Measurements from ENCODE around the gene RALGAPA2.

The RALGAPA2 gene

DNA sequence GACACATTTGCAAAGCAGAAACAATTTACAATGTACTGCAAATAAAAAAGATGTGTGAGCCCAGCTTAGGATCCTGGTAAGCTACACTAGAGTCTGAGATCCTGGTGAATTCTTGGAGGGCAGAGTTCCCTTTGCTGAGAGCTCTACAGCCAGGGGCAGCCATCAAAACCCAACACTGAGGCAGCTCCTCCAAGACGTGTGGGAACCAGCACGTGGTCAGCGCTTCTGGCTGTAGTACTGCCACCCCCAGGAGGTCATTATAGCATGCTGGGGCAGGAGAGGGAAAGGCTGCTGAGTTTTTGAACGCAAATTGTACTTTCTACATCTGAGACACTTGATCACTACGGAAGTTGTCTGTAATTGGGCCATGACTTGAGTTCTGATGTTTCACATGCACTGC, 213.0 kb downstream of the RALGAPA2 start:
- Histone ChIP-seq H3K9me3 (ENCODE audit: control insufficient read depth, low read length) (no peaks in the 10 kb centered on the region), H3K4me1 (ENCODE audit: control insufficient read depth, insufficient read depth, low read length, poor library complexity, severe bottlenecking) (peaks cover 14% of the 10 kb centered on the region), H3K27ac (ENCODE audit: low read depth, low read length, severe bottlenecking) (no peak overlapping the region), H3K36me3 (ENCODE audit: control insufficient read depth, insufficient read depth, low read length) (peaks cover 6% of the 10 kb centered on the region), H3K4me3 (ENCODE audit: extremely low read depth, insufficient read depth, low read length, poor library complexity, severe bottlenecking) (no peak overlapping the region)
- WGBS, 2 experiments (ENCODE audit: insufficient coverage in 2 of 2) = 68 to 81% methylated on average over 4 of the region's 5 CpGs

DNA sequence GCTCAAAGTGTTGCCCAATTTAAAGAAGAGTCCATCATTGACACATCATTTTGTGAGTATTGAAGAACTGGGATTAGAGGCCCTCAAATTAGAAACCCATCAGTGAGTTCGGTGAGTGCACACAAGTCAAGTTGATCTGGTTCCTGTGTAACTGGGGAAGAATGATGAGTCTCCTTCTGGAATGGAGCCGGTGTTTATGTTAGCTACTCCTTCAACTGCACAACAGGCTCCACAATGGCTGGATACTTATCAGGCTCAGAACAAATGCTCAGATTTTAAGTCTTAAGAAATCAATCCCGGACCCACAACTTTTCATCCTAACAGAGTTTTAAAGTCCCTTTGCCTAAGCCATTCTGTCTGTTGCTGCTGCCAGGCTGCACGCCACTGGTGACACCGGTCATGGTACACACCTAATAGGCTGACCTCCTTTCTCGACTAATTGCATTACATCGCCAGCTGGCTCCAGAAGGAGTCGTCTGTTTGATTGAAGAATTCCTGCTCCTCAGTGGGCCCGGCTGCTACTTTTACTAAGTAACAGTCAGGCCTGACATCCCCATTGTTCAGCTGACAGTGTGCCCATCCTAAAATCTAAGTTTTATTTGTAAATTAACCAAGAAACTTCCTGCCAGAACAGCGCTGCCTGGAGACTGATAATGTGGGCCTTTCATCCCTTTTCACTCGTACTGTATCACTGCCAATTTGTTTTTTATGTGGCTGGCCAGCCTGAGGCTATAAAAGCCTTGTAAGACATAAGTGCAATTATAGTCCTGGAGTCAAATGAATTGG, 214.2 kb downstream of the RALGAPA2 start:
- Histone ChIP-seq H3K9me3 (ENCODE audit: control insufficient read depth, low read length) (no peaks in the 10 kb centered on the region), H3K36me3 (ENCODE audit: control insufficient read depth, insufficient read depth, low read length) (peaks cover 6% of the 10 kb centered on the region), H3K4me3 (ENCODE audit: extremely low read depth, insufficient read depth, low read length, poor library complexity, severe bottlenecking) (no peak overlapping the region), H3K27ac (ENCODE audit: low read depth, low read length, severe bottlenecking) (peak overlapping the region; percentile 72), H3K4me1 (ENCODE audit: control insufficient read depth, insufficient read depth, low read length, poor library complexity, severe bottlenecking) (peaks cover 14% of the 10 kb centered on the region)
- WGBS, 2 experiments (ENCODE audit: insufficient coverage in 2 of 2) = 69 to 78% methylated on average over 8 to 11 of the region's 11 CpGs

GRCh38 chr20:20497242-20497978, 215.0 kb downstream of the RALGAPA2 start:
- Histone ChIP-seq H3K4me1 (ENCODE audit: control insufficient read depth, insufficient read depth, low read length, poor library complexity, severe bottlenecking) (peaks cover 20% of the 10 kb centered on the region), H3K36me3 (ENCODE audit: control insufficient read depth, insufficient read depth, low read length) (peaks cover 6% of the 10 kb centered on the region), H3K27ac (ENCODE audit: low read depth, low read length, severe bottlenecking) (no peak overlapping the region), H3K4me3 (ENCODE audit: extremely low read depth, insufficient read depth, low read length, poor library complexity, severe bottlenecking) (no peak overlapping the region), H3K9me3 (ENCODE audit: control insufficient read depth, low read length) (no peaks in the 10 kb centered on the region)
- WGBS, 2 experiments (ENCODE audit: insufficient coverage in 2 of 2) = 100% methylated on average over 1 of the region's 8 CpGs; no CpG with 5 or more reads in 1 of the 2 experiments

DNA sequence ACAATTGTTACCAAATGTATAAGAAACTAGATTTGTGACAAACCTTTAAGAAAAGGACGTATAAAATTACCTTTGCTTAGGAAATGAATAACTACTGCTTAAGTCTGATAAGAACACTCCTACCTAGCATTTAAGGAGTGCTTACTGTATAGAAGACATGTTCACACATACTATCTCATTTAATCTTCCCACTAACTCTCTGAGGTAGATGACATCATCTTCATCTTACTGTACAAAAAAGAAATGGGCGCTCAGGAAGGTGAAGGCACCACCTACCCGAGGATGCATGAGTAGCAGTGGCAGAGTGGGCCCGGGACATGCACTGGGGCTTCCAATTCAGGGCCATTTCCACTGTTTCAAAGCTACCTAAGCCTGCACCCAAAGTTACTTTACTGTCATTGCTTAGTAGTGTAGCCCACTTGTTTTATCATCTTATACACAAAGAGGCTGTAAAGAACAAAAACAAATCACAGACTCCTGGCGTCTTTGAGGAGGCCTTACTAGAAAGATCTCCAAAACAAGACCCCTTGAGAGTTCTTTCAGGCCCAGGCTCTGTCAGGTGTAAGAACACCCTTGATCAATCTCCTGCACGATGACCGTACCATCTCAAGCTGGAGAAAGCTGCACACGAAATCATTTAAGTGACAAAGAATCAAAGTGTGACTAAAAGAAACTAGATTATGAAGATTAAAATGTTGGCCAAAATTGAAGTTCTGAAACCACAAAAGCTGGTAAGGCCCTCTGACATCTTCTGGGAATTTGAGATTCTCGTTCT, 216.5 kb downstream of the RALGAPA2 start:
- Histone ChIP-seq H3K9me3 (ENCODE audit: control insufficient read depth, low read length) (no peaks in the 10 kb centered on the region), H3K36me3 (ENCODE audit: control insufficient read depth, insufficient read depth, low read length) (peaks cover 5% of the 10 kb centered on the region), H3K4me1 (ENCODE audit: control insufficient read depth, insufficient read depth, low read length, poor library complexity, severe bottlenecking) (peaks cover 20% of the 10 kb centered on the region), H3K4me3 (ENCODE audit: extremely low read depth, insufficient read depth, low read length, poor library complexity, severe bottlenecking) (no peak overlapping the region), H3K27ac (ENCODE audit: low read depth, low read length, severe bottlenecking) (no peak overlapping the region)
- WGBS, 2 experiments (ENCODE audit: insufficient coverage in 2 of 2) = 90 to 97% methylated on average over 7 of the region's 9 CpGs

GRCh38 chr20:20493701-20494100, 218.7 kb downstream of the RALGAPA2 start:
- peaks cover 18% of the 10 kb centered on the region for H3K4me1 ChIP-seq (ENCODE audit: control insufficient read depth, insufficient read depth, low read length, poor library complexity, severe bottlenecking)
- no peak overlapping the region for H3K4me3 ChIP-seq (ENCODE audit: extremely low read depth, insufficient read depth, low read length, poor library complexity, severe bottlenecking)
- no peak overlapping the region for H3K27ac ChIP-seq (ENCODE audit: low read depth, low read length, severe bottlenecking)
- no peaks in the 10 kb centered on the region for H3K36me3 ChIP-seq (ENCODE audit: control insufficient read depth, insufficient read depth, low read length)
- no peaks in the 10 kb centered on the region for H3K9me3 ChIP-seq (ENCODE audit: control insufficient read depth, low read length)
- WGBS, 2 experiments (ENCODE audit: insufficient coverage in 2 of 2) = 83% methylated on average over 1 of the region's 2 CpGs; no CpG with 5 or more reads in 1 of the 2 experiments

DNA sequence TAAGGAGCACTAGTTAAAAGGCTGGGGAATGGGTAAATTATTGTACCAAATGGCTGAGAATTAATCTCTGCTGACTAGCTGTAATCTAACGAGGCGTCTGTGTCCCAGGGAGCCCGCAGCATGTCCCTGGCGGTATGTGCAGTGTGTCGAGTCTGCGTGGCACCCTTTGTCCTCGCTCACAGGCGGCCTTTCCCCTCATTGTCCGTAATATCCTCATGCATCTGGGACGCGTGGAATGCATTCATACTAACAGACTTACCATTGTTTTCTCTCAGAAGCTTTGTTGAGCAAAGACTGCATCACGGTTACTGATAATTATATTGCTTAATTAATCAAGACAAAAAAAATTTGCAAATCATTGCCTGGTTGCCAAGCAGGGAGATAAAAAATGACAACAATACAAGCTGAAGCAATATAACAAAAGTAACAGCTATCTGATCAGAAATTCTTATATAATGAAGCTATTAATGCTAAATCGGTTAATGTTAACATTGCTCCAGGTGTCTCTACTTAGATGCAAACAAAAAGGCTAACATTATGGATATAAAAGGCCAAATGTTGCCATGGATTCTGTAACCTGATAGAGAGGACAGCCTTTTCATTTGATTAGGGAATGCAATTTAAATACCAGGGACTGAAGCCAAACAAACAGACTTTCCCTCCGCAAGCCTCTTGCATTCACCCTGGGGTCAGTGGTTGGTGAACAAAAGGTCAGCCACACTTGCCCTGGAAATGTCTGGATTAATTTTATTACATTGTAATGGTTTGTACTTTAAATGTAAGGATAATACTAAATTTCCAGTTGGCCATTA, 219.7 kb downstream of the RALGAPA2 start:
- Histone ChIP-seq H3K9me3 (ENCODE audit: control insufficient read depth, low read length) (no peaks in the 10 kb centered on the region), H3K27ac (ENCODE audit: low read depth, low read length, severe bottlenecking) (peak overlapping the region; percentile 91), H3K4me1 (ENCODE audit: control insufficient read depth, insufficient read depth, low read length, poor library complexity, severe bottlenecking) (peaks cover 15% of the 10 kb centered on the region), H3K4me3 (ENCODE audit: extremely low read depth, insufficient read depth, low read length, poor library complexity, severe bottlenecking) (no peak overlapping the region), H3K36me3 (ENCODE audit: control insufficient read depth, insufficient read depth, low read length) (no peaks in the 10 kb centered on the region)
- 46 to 72% methylated on average over 10 to 11 of the region's 14 CpGs for WGBS, 2 experiments (ENCODE audit: insufficient coverage in 2 of 2)

- no peaks in the 10 kb centered on the region for H3K9me3 ChIP-seq (ENCODE audit: control insufficient read depth, low read length)
- no peaks in the 10 kb centered on the region for H3K36me3 ChIP-seq (ENCODE audit: control insufficient read depth, insufficient read depth, low read length)
- H3K27ac ChIP-seq (ENCODE audit: low read depth, low read length, severe bottlenecking) = peak overlapping the region; percentile 91
- WGBS, 2 experiments (ENCODE audit: insufficient coverage in 2 of 2) = no CpG with 5 or more reads among the region's 5 CpGs
- no peak overlapping the region for H3K4me3 ChIP-seq (ENCODE audit: extremely low read depth, insufficient read depth, low read length, poor library complexity, severe bottlenecking)
- H3K4me1 ChIP-seq (ENCODE audit: control insufficient read depth, insufficient read depth, low read length, poor library complexity, severe bottlenecking) = peaks cover 10% of the 10 kb centered on the region
Measured at GRCh38 chr20:20491784-20492264, 220.6 kb downstream of the RALGAPA2 start.

DNA sequence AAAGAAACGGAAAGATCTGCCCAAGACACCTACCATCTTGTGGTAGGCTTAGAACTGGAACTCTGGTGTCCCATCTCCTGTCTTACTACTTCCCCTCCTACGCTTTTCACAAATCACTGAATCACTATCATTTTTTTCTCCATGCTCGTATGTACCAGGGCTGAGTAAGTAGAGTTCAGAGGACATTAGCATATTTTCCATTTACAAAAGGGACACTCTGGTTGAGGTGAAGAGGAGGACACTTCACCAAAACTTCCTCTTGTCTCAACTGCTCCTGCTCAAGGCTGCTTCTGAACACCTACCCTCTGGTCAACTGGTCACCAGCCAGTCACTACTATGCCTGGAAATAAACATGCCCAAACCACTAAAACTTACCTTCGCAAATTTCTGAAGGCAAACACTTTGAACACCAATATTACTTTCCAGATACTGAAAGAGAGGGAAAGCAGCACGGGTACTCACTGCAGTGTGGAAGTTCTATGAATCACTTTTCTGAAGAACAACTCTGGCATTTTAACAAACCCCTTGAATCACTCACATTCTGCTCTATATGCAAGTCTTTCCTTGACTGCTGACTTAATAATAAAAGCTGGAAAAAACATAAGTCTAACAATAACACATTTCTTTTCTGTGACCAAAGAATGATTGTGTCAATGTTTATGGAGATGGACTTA, 221.2 kb downstream of the RALGAPA2 start:
- 93 to 100% methylated on average over 2 to 3 of the region's 5 CpGs for WGBS, 2 experiments (ENCODE audit: insufficient coverage in 2 of 2)
- Histone ChIP-seq H3K4me3 (ENCODE audit: extremely low read depth, insufficient read depth, low read length, poor library complexity, severe bottlenecking) (no peak overlapping the region), H3K9me3 (ENCODE audit: control insufficient read depth, low read length) (no peaks in the 10 kb centered on the region), H3K27ac (ENCODE audit: low read depth, low read length, severe bottlenecking) (no peak overlapping the region), H3K4me1 (ENCODE audit: control insufficient read depth, insufficient read depth, low read length, poor library complexity, severe bottlenecking) (peaks cover 10% of the 10 kb centered on the region), H3K36me3 (ENCODE audit: control insufficient read depth, insufficient read depth, low read length) (no peaks in the 10 kb centered on the region)

- Histone ChIP-seq H3K36me3 (ENCODE audit: control insufficient read depth, insufficient read depth, low read length) (no peaks in the 10 kb centered on the region), H3K27ac (ENCODE audit: low read depth, low read length, severe bottlenecking) (no peak overlapping the region), H3K4me3 (ENCODE audit: extremely low read depth, insufficient read depth, low read length, poor library complexity, severe bottlenecking) (no peak overlapping the region), H3K9me3 (ENCODE audit: control insufficient read depth, low read length) (no peaks in the 10 kb centered on the region), H3K4me1 (ENCODE audit: control insufficient read depth, insufficient read depth, low read length, poor library complexity, severe bottlenecking) (peaks cover 10% of the 10 kb centered on the region)
- WGBS, 2 experiments (ENCODE audit: insufficient coverage in 2 of 2) = 100% methylated on average over 1 of the region's 3 CpGs; no CpG with 5 or more reads in 1 of the 2 experiments
Measured at GRCh38 chr20:20490673-20491072, 221.8 kb downstream of the RALGAPA2 start.

Measured in mesodermal cell (in vitro differentiated cells).